Lung (tissue), 12 donors: ENCODE data around the gene RBM5. TPM values are rescaled to one million over a fixed set of nuclear protein-coding genes. Genes with fewer than 3 reads are reported as not detected.

ENCODE experiments used
- ATAC-seq: fragments of 200-7000 bp; cut with Tn5 transposase; one replicate; pipeline ENCODE4 v1.9.1; 2020; ENCODE audit warnings: moderate number of reproducible peaks; ENCODE audit not compliant: insufficient read depth, low FRiP score
- DNase-seq, 3 donors: peaks; one replicate each; pipeline ENCODE4 v3.0.0-alpha.2; 2013 to 2017
- H3K27ac ChIP-seq, 2 donors: one replicate each; pipeline ENCODE4 v1.5.1; 2013; ENCODE audit warnings: mild to moderate bottlenecking in 2 of 2, moderate library complexity in 2 of 2, control low read depth in 1 of 2, inconsistent platforms in 1 of 2, low read depth in 1 of 2, low read length in 1 of 2
- H3K27me3 ChIP-seq, 3 donors: one replicate each; pipeline ENCODE4 v1.5.1; 2013; ENCODE audit warnings: low read length in 2 of 3; ENCODE audit not compliant: control insufficient read depth in 3 of 3, insufficient read depth in 3 of 3
- H3K36me3 ChIP-seq, 4 donors: one replicate each; pipeline ENCODE4 v1.5.1; 2013; ENCODE audit warnings: low read length in 4 of 4, mild to moderate bottlenecking in 1 of 4, moderate library complexity in 1 of 4; ENCODE audit not compliant: control insufficient read depth in 4 of 4, insufficient read depth in 4 of 4
- H3K4me1 ChIP-seq, 5 donors: one replicate each; pipeline ENCODE4 v1.5.1; 2013; ENCODE audit warnings: low read length in 5 of 5, mild to moderate bottlenecking in 2 of 5, moderate library complexity in 1 of 5; ENCODE audit not compliant: control insufficient read depth in 5 of 5, insufficient read depth in 5 of 5
- H3K4me3 ChIP-seq: one replicate; pipeline ENCODE4 v1.5.1; 2013; ENCODE audit warnings: mild to moderate bottlenecking, control low read depth, moderate library complexity
- H3K9ac ChIP-seq, 2 donors: one replicate each; pipeline ENCODE4 v1.5.1; 2013; ENCODE audit warnings: low read length in 2 of 2, control low read depth in 1 of 2; ENCODE audit not compliant: insufficient read depth in 1 of 2
- H3K9me3 ChIP-seq, 4 donors: one replicate each; pipeline ENCODE4 v1.5.1; 2013; ENCODE audit warnings: low read length in 3 of 4, mild to moderate bottlenecking in 1 of 4, moderate library complexity in 1 of 4; ENCODE audit not compliant: control insufficient read depth in 4 of 4, insufficient read depth in 3 of 4
- CTCF ChIP-seq: IDR thresholded peaks from 2 replicates; pipeline ENCODE4 v1.5.1; 2012; ENCODE audit warnings: mild to moderate bottlenecking; ENCODE audit errors: control extremely low read depth, extremely low read depth
- WGBS, 2 donors: extraction: QIAGEN DNeasy Blood & Tissue Kit; methylation state at CpG; one replicate each; pipeline ENCODE4 v1.1.7; 2013; 5-methylcytosine and 5-hydroxymethylcytosine counted together
- polyA plus RNA-seq, 2 donors: library from polyadenylated mRNA; stranded (reverse); fragments of 200-250 nt; gene quantifications; one replicate each; pipeline ENCODE4 v1.2.1, GENCODE V29; 2013
- total RNA-seq, 2 donors: library from RNA; depleted of rRNA in 1 of 2; stranded (reverse); fragments of >200 nt in 1 of 2; gene quantifications; one replicate each; pipeline ENCODE4 v1.2.1, GENCODE V29; 2014 to 2021
- donor health status: control.
- donor health status: control.
- donor health status: Bipolar disorder and iron deficiency.
- donor health status: healthy.
- donor health status: DM: yes; HTN: yes; CAD: no.

RBM5 gene
- total and polyA plus RNA-seq, 4 donors, result 71.4 to 380 (median 94.6) TPM

GRCh38 chr3:50150863-50151686 lies 62.4 kb downstream of the RBM5 start:
- H3K9ac ChIP-seq, result no peak overlapping the region
- no peak for ATAC-seq
- TF ChIP-seq CTCF, result no peak
- peak; percentile 60 to 76 (median 69) for DNase-seq
- H3K27ac ChIP-seq, result no peak overlapping the region
- no peaks in the 10 kb centered on the region for H3K9me3 ChIP-seq
- peaks cover 0 to 51% (median 13%) of the 10 kb centered on the region in 5 donors for H3K4me1 ChIP-seq
- no peak overlapping the region for H3K4me3 ChIP-seq
- H3K36me3 ChIP-seq, result no peaks in the 10 kb centered on the region
- 81 to 83% methylated on average over 18 of the region's 18 CpGs for WGBS, 2 donors
- H3K27me3 ChIP-seq, result no peaks in the 10 kb centered on the region

GRCh38 chr3:50151728-50152127 lies 63.0 kb downstream of the RBM5 start:
- TF ChIP-seq CTCF, result no peak
- 70 to 77% methylated on average over 5 of the region's 5 CpGs for WGBS, 2 donors
- Histone ChIP-seq H3K4me1 (peaks cover 0 to 58% (median 13%) of the 10 kb centered on the region in 5 donors), H3K9me3 (no peaks in the 10 kb centered on the region), H3K36me3 (no peaks in the 10 kb centered on the region), H3K27ac (no peak overlapping the region), H3K4me3 (no peak overlapping the region), H3K27me3 (no peaks in the 10 kb centered on the region), H3K9ac (no peak overlapping the region)
- DNase-seq (no peak), ATAC-seq (no peak)

GRCh38 chr3:50153782-50154475 lies 65.2 kb downstream of the RBM5 start:
- Histone ChIP-seq H3K36me3 (no peaks in the 10 kb centered on the region), H3K9me3 (no peaks in the 10 kb centered on the region), H3K4me1 (peaks cover 0 to 62% (median 15%) of the 10 kb centered on the region in 5 donors), H3K4me3 (no peak overlapping the region), H3K27me3 (no peaks in the 10 kb centered on the region), H3K9ac (no peak overlapping the region), H3K27ac (no peak overlapping the region)
- DNase-seq (no peak), ATAC-seq (no peak)
- no peak for TF ChIP-seq CTCF
- 48 to 52% methylated on average over 9 of the region's 9 CpGs for WGBS, 2 donors
